K562 (cell line): ENCODE results near the gene CTBP2. TPM values are rescaled to one million over a fixed set of nuclear protein-coding genes. Genes with fewer than 3 reads are reported as not detected.

Source experiments
- ATAC-seq: fragments of 200-7000 bp; cut with Tn5 transposase; 3 replicates; pipeline ENCODE4 v1.9.1; 2020; ENCODE audit warnings: moderate library complexity
- BruUV-seq: library from RNA; stranded (reverse); fragments of 400-500 nt; replicated peaks from 2 replicates; lab custom pipeline; 2021; lab: Mats Ljungman, UMichigan
- CTCF ChIA-PET: fragments of 300-600 bp; formaldehyde crosslinking; extraction: SDS; loops from one replicate; lab custom pipeline; 2021; ENCODE audit warnings: low intra/inter-chr PET ratio; lab: Yijun Ruan, JAX
- POLR2A ChIA-PET: fragments of 300-600, 350-650 bp; sonication (Branson Sonifier 250); formaldehyde crosslinking; extraction: SDS; loops from one replicate; lab custom pipeline; 2021; ENCODE audit warnings: antibody characterized with exemption, inconsistent platforms; lab: Yijun Ruan, JAX
- DNase-seq, 4 experiments: peaks; one replicate each; pipeline versions ENCODE4 v3.0.0 to v3.0.0-alpha.2; 2011 to 2018; ENCODE audit warnings: low spot score in 3 of 4, mixed read lengths in 3 of 4; ENCODE audit errors: extremely low read depth in 1 of 4
- FAIRE-seq: peaks from 2 replicates; lab custom pipeline; 2011; peaks lifted over from hg19 to GRCh38; lab: Jason Lieb, UNC
- H2AFZ ChIP-seq: 2 replicates; pipeline ENCODE4 v1.6.0; 2011; ENCODE audit warnings: low read depth, low read length, control low read depth, inconsistent platforms
- H3K27ac ChIP-seq: fragments of 200-600 bp; 3 replicates; pipeline ENCODE4 v1.8.0; 2011; ENCODE audit warnings: low read depth, mild to moderate bottlenecking, control low read depth, inconsistent platforms, low read length, moderate library complexity, mixed read lengths; ENCODE audit errors: extremely low read depth
- H3K27me3 ChIP-seq, 2 experiments: fragments of 300-600 bp in 1 of 2; 2 replicates in 1 of 2; 3 replicates in 1 of 2; pipeline versions ENCODE4 v1.6.0 to v1.8.0; 2011; ENCODE audit warnings: inconsistent platforms in 2 of 2, low read length in 2 of 2, mild to moderate bottlenecking in 1 of 2, mixed read lengths in 1 of 2, moderate library complexity in 1 of 2; ENCODE audit not compliant: control insufficient read depth in 2 of 2, insufficient read depth in 2 of 2
- H3K36me3 ChIP-seq: fragments of 300-600 bp; 3 replicates; pipeline ENCODE4 v1.8.0; 2011; ENCODE audit warnings: mild to moderate bottlenecking, low read length, inconsistent platforms; ENCODE audit not compliant: control insufficient read depth, insufficient read depth
- H3K4me1 ChIP-seq, 2 experiments: fragments of 200-600 bp in 1 of 2; replicated peaks in 1 of 2; 2 replicates in 1 of 2; 3 replicates in 1 of 2; pipeline versions ENCODE4 v1.5.1 to v1.8.0; 2011; ENCODE audit warnings: inconsistent platforms in 2 of 2, low read length in 2 of 2, mild to moderate bottlenecking in 1 of 2, mixed read lengths in 1 of 2, moderate library complexity in 1 of 2; ENCODE audit not compliant: control insufficient read depth in 2 of 2, insufficient read depth in 2 of 2
- H3K4me2 ChIP-seq: 2 replicates; pipeline ENCODE4 v1.6.1; 2011; ENCODE audit warnings: low read length, control low read depth, inconsistent platforms, mixed read lengths; ENCODE audit not compliant: insufficient read depth
- H3K4me3 ChIP-seq: fragments of 200-600 bp; sonication (generic), shearing (Covaris generic); 2 replicates; pipeline ENCODE4 v1.5.1; 2016; ENCODE audit warnings: control low read depth, inconsistent platforms
- H3K79me2 ChIP-seq: fragments of 200-600 bp; 3 replicates; pipeline ENCODE4 v1.8.0; 2011; ENCODE audit warnings: low read length, inconsistent platforms; ENCODE audit not compliant: control insufficient read depth, insufficient read depth
- H3K9ac ChIP-seq, 2 experiments: 2 replicates each; pipeline versions ENCODE4 v1.6.0 to v1.6.1; 2011; ENCODE audit warnings: low read depth in 2 of 2, low read length in 2 of 2, control low read depth in 1 of 2, inconsistent platforms in 1 of 2, mild to moderate bottlenecking in 1 of 2, mixed read lengths in 1 of 2; ENCODE audit not compliant: insufficient read depth in 1 of 2
- H3K9me1 ChIP-seq: one replicate; pipeline ENCODE4 v1.6.0; 2011; ENCODE audit warnings: inconsistent platforms, mild to moderate bottlenecking, low read length, moderate library complexity; ENCODE audit not compliant: control insufficient read depth, insufficient read depth
- H3K9me3 ChIP-seq: replicated peaks from 2 replicates; pipeline ENCODE4 v1.5.1; 2011; ENCODE audit warnings: low read depth, low read length, inconsistent platforms; ENCODE audit not compliant: control insufficient read depth, insufficient read depth
- H4K20me1 ChIP-seq: replicated peaks from 2 replicates; pipeline ENCODE4 v1.6.1; 2011; ENCODE audit warnings: low read length, inconsistent platforms, mixed read lengths; ENCODE audit not compliant: control insufficient read depth, insufficient read depth
- BRD9 ChIP-seq: fragments of 450-650 bp; IDR thresholded peaks from 2 replicates; pipeline ENCODE4 v1.6.1; 2018; ENCODE audit warnings: low read depth; ENCODE audit not compliant: partially characterized antibody
- CGGBP1 ChIP-seq: fragments of 250-450 bp; sonication (Bioruptor Pico); IDR thresholded peaks from 2 replicates; pipeline ENCODE4 v1.9.0; 2021; ENCODE audit warnings: mild to moderate bottlenecking
- CXXC5 ChIP-seq: fragments of 250-450 bp; sonication (Bioruptor Pico); IDR thresholded peaks from 2 replicates; pipeline ENCODE4 v1.8.0; 2022; ENCODE audit warnings: inconsistent platforms, mild to moderate bottlenecking, moderate library complexity
- EGR1 ChIP-seq: fragments of 450-650 bp; conservative IDR thresholded peaks from 2 replicates; pipeline ENCODE4 v1.6.1; 2017; ENCODE audit warnings: mild to moderate bottlenecking
- MITF ChIP-seq: IDR thresholded peaks from 2 replicates; pipeline ENCODE4 v1.6.1; 2014; ENCODE audit warnings: antibody characterized with exemption
- SMAD1 ChIP-seq: fragments of 150-350 bp; IDR thresholded peaks from 2 replicates; pipeline ENCODE4 v1.6.1; 2014; ENCODE audit warnings: low read length, low read depth; ENCODE audit not compliant: partially characterized antibody
- TAL1 ChIP-seq: fragments of 450-650 bp; IDR thresholded peaks from 2 replicates; pipeline ENCODE4 v1.6.1; 2016; ENCODE audit warnings: mild to moderate bottlenecking
- ZC3H4 ChIP-seq: sonication (generic); formaldehyde crosslinking; IDR thresholded peaks from 2 replicates; pipeline ENCODE4 v1.9.0; 2021; ENCODE audit warnings: missing genetic modification reagents, borderline replicate concordance
- WGBS: fragments of 100-300 bp; shearing (Covaris generic); methylation state at CpG from one replicate; pipeline ENCODE4 v1.1.6; 2016; ENCODE audit warnings: low coverage, mixed read lengths; ENCODE audit not compliant: insufficient coverage; ENCODE audit errors: missing lambda C conversion rate; 5-methylcytosine and 5-hydroxymethylcytosine counted together
- in situ Hi-C: fragments of 300-500 bp; cut with MboI; formaldehyde crosslinking; loops from 4 replicates; pipeline ENCODE4 v1.15.0; 2018; ENCODE audit warnings: inconsistent platforms, mixed read lengths
- intact Hi-C: fragments of 100-400 bp; cut with micrococcal nuclease; formaldehyde crosslinking; loops from 2 replicates; pipeline ENCODE4 v1.14.2; 2022
- polyA plus RNA-seq, 8 experiments: library from polyadenylated mRNA; depleted of rRNA in 4 of 8; stranded (reverse) in 5 of 8; unstranded in 3 of 8; fragments of >200 nt; fragmentation: Nextera tagmentation in 2 of 8; fragmentation: Illumina TruSeq in 1 of 8; extraction: Ambion mirVana in 2 of 8; extraction: Trizol in 1 of 8; gene quantifications; 2 replicates each; pipeline versions ENCODE4 v1.2.1 to v1.2.3, GENCODE V29; 2011 to 2014; ENCODE audit warnings: inconsistent platforms in 1 of 8, missing spikeins in 1 of 8
- total RNA-seq, 7 experiments: library from RNA; depleted of rRNA in 6 of 7; stranded (reverse); fragments of >200 nt in 6 of 7; fragmentation: Illumina TruSeq in 2 of 7; extraction: Trizol in 2 of 7; gene quantifications; 2 replicates each; pipeline versions ENCODE4 v1.2.1 to v1.2.3, GENCODE V29; 2011 to 2021; ENCODE audit warnings: low replicate concordance in 1 of 7

Gene CTBP2
- total and polyA plus RNA-seq, 9 of the 15 experiments (the other 6 are each of a cell fraction or from before 2014, with no cell fraction given) = 1.3 to 8.8 (median 5.1) TPM

GRCh38 chr10:124942317-124943169 is 217.8 kb downstream of the CTBP2 start:
- no peak overlapping the region for H3K4me2 ChIP-seq
- H3K9me1 ChIP-seq = no peaks in the 10 kb centered on the region
- H2AFZ ChIP-seq = no peak overlapping the region
- no peaks in the 10 kb centered on the region for H3K9me3 ChIP-seq
- peak in 2 of 4 experiments; percentile 0 for DNase-seq
- H3K36me3 ChIP-seq = peaks cover 21% of the 10 kb centered on the region; the same call in 2 of the 3 replicates
- POLR2A ChIA-PET = interaction anchor here (0.5 kb wide), 1 partner anchor 762 kb away, joined by 4 read pairs; no protein-coding TSS in a partner anchor
- intact Hi-C loops (loop anchor here (10.0 kb wide), 1 partner anchor 212 kb away; no protein-coding TSS in a partner anchor), in situ Hi-C loops (loop anchor here (5.0 to 25.0 kb wide), 2 partner anchors 105 to 220 kb away; partner anchors contain the start of gene CTBP2)
- H3K4me1 ChIP-seq = peaks cover 3 to 10% of the 10 kb centered on the region in 2 experiments; a peak in 3 of 5 replicates
- no peak for FAIRE-seq
- no TSS peak for BruUV-seq
- H4K20me1 ChIP-seq = peaks cover 38% of the 10 kb centered on the region
- H3K79me2 ChIP-seq = peaks cover 89% of the 10 kb centered on the region
- H3K27ac ChIP-seq = no peak overlapping the region
- no peaks in the 10 kb centered on the region for H3K27me3 ChIP-seq
- 70% methylated on average over 11 of the region's 11 CpGs for WGBS
- no peak for ATAC-seq
- no peak for TF ChIP-seq MITF
- TF ChIP-seq TAL1 = no peak
- TF ChIP-seq CGGBP1 (CRISPR knock-in tag) = no peak
- TF ChIP-seq SMAD1 = no peak
- TF ChIP-seq ZC3H4 (CRISPR knock-in tag) = no peak
- TF ChIP-seq CXXC5 (CRISPR knock-in tag) = no peak
- TF ChIP-seq EGR1 = no peak
- no peak for TF ChIP-seq BRD9
- CTCF ChIA-PET = no interaction called here
- H3K4me3 ChIP-seq = no peak overlapping the region
- no peak overlapping the region for H3K9ac ChIP-seq
